Motor neuron (in vitro differentiated cells): ENCODE measurements around the gene ARID1B. TPM values are rescaled to one million over a fixed set of nuclear protein-coding genes. Genes with fewer than 3 reads are reported as not detected.
A peak's percentile ranks its signal among the peaks of the same experiment; 100 is the strongest.

ENCODE experiments used
- ATAC-seq, 8 experiments: fragments of 200-7000 bp; cut with Tn5 transposase; replicated peaks in 6 of 8; 2 replicates each; pipeline ENCODE4 v1.8.0; 2021; ENCODE audit warnings: mild to moderate bottlenecking in 8 of 8, moderate library complexity in 8 of 8
- H3K27ac ChIP-seq, 2 donors: fragments of 250-450 bp; sonication (Bioruptor Pico); 2 replicates each; pipeline ENCODE4 v1.9.0; 2021; ENCODE audit warnings: antibody characterized with exemption in 2 of 2, mild to moderate bottlenecking in 2 of 2, moderate library complexity in 1 of 2
- H3K4me1 ChIP-seq, 2 donors: fragments of 250-450 bp; sonication (Bioruptor Pico); replicated peaks in 1 of 2; 2 replicates each; pipeline ENCODE4 v1.6.1; 2021; ENCODE audit warnings: antibody characterized with exemption in 2 of 2, mild to moderate bottlenecking in 2 of 2, moderate library complexity in 1 of 2
- H3K4me3 ChIP-seq, 5 donors: fragments of 250-450 bp; sonication (Bioruptor Pico); 2 replicates each; pipeline ENCODE4 v1.9.0; 2021; ENCODE audit warnings: antibody characterized with exemption in 5 of 5, mild to moderate bottlenecking in 5 of 5, moderate library complexity in 4 of 5
- WGBS, 10 experiments: fragments of 450-650 bp; shearing (Covaris generic); methylation state at CpG; one replicate each; pipeline ENCODE4 v1.0.0; 2022; 5-methylcytosine and 5-hydroxymethylcytosine counted together
- in situ Hi-C, 9 experiments: fragments of 400-800 bp; cut with MboI; loops; one replicate each; pipeline ENCODE4 v1.15.0; 2021; ENCODE audit warnings: low sequenced_read_pairs in 9 of 9, low pct_unique_long_range_greater_than_20kb in 2 of 9; ENCODE audit not compliant: unreplicated experiment in 9 of 9
- total RNA-seq, 8 experiments: library from RNA; unstranded; fragments of 300-600 nt; gene quantifications; 2 replicates each; pipeline versions ENCODE4 v1.2.3 to v1.2.4, GENCODE V29; 2022

Gene ARID1B
- total RNA-seq, 8 experiments from 2014 or later: 35.8 to 165 (median 54.9) TPM

- 79 to 100% (median 98%) methylated on average over 2 to 4 of the region's 4 CpGs; no CpG with 5 or more reads in 4 of the 10 experiments for WGBS, 10 experiments
- Histone ChIP-seq H3K4me3 (no peak overlapping the region), H3K4me1 (peaks cover 3 to 5% of the 10 kb centered on the region in 2 donors), H3K27ac (no peak overlapping the region)
- no peak for ATAC-seq
- in situ Hi-C loops: no loop called here
Measured at GRCh38 chr6:157161912-157162311, 384.7 kb downstream of the ARID1B start.

- WGBS, 10 experiments: 40 to 100% (median 81%) methylated on average over 1 to 9 of the region's 17 CpGs; no CpG with 5 or more reads in 2 of the 10 experiments
- in situ Hi-C loops: no loop called here
- Histone ChIP-seq H3K27ac (no peak overlapping the region), H3K4me1 (peaks cover 8% of the 10 kb centered on the region in 2 donors), H3K4me3 (no peak overlapping the region)
- ATAC-seq: peak in 2 of 8 experiments; percentile 11 to 23
Measured at GRCh38 chr6:157162766-157163433, 385.7 kb downstream of the ARID1B start.

- 80 to 100% (median 100%) methylated on average over 1 to 3 of the region's 4 CpGs; no CpG with 5 or more reads in 2 of the 10 experiments for WGBS, 10 experiments
- no peak overlapping the region for H3K27ac ChIP-seq
- ATAC-seq: no peak
- no peak overlapping the region for H3K4me3 ChIP-seq
- peaks cover 15% of the 10 kb centered on the region in 2 donors for H3K4me1 ChIP-seq
- in situ Hi-C loops: no loop called here
Measured at GRCh38 chr6:157163434-157164159, 386.4 kb downstream of the ARID1B start.

- Histone ChIP-seq H3K4me1 (peaks cover 23 to 29% of the 10 kb centered on the region in 2 donors), H3K27ac (no peak overlapping the region), H3K4me3 (no peak overlapping the region)
- 100% methylated on average over 1 of the region's 1 CpG; no CpG with 5 or more reads in 4 of the 10 experiments for WGBS, 10 experiments
- in situ Hi-C loops: no loop called here
- peak in 5 of 8 experiments; percentile 56 to 86 (median 83) for ATAC-seq
Measured at GRCh38 chr6:157164972-157165371, 387.8 kb downstream of the ARID1B start.

GRCh38 chr6:157166784-157167183 lies 389.6 kb downstream of the ARID1B start:
- Histone ChIP-seq H3K4me1 (peaks cover 23 to 29% of the 10 kb centered on the region in 2 donors), H3K27ac (no peak overlapping the region), H3K4me3 (no peak overlapping the region)
- ATAC-seq: peak in 3 of 8 experiments; percentile 56 to 69 (median 60)
- in situ Hi-C loops: no loop called here
- WGBS, 10 experiments: 10 to 100% (median 81%) methylated on average over 1 to 8 of the region's 8 CpGs; no CpG with 5 or more reads in 3 of the 10 experiments

- H3K4me3 ChIP-seq: no peak overlapping the region
- H3K4me1 ChIP-seq: peaks cover 26 to 36% of the 10 kb centered on the region in 2 donors
- H3K27ac ChIP-seq: no peak overlapping the region
- peak in 3 of 8 experiments; percentile 17 to 64 (median 54) for ATAC-seq
- in situ Hi-C loops: no loop called here
- 73 to 100% (median 89%) methylated on average over 1 to 12 of the region's 12 CpGs; no CpG with 5 or more reads in 1 of the 10 experiments for WGBS, 10 experiments
Measured at GRCh38 chr6:157167837-157168236, 390.7 kb downstream of the ARID1B start.

GRCh38 chr6:157168471-157168870 lies 391.3 kb downstream of the ARID1B start:
- peak in 5 of 8 experiments; percentile 53 to 71 (median 65) for ATAC-seq
- Histone ChIP-seq H3K4me3 (no peak overlapping the region), H3K27ac (peak overlapping the region in 1 of 2 donors; percentile 35), H3K4me1 (peaks cover 27 to 39% of the 10 kb centered on the region in 2 donors)
- WGBS, 10 experiments: 27 to 96% (median 62%) methylated on average over 2 to 6 of the region's 6 CpGs; no CpG with 5 or more reads in 2 of the 10 experiments
- in situ Hi-C loops: no loop called here

- WGBS, 10 experiments: 0 to 100% (median 73%) methylated on average over 1 to 3 of the region's 3 CpGs; no CpG with 5 or more reads in 2 of the 10 experiments
- peak in 6 of 8 experiments; percentile 17 to 58 (median 34) for ATAC-seq
- peak overlapping the region in 1 of 2 donors; percentile 35 for H3K27ac ChIP-seq
- in situ Hi-C loops: no loop called here
- H3K4me3 ChIP-seq: no peak overlapping the region
- peaks cover 27 to 39% of the 10 kb centered on the region in 2 donors for H3K4me1 ChIP-seq
Measured at GRCh38 chr6:157169226-157169625, 392.0 kb downstream of the ARID1B start.

GRCh38 chr6:157169656-157170055 lies 392.5 kb downstream of the ARID1B start:
- in situ Hi-C loops: no loop called here
- Histone ChIP-seq H3K4me1 (peaks cover 27 to 39% of the 10 kb centered on the region in 2 donors), H3K4me3 (no peak overlapping the region), H3K27ac (no peak overlapping the region)
- peak in 3 of 8 experiments; percentile 41 to 73 (median 62) for ATAC-seq
- 0 to 100% (median 90%) methylated on average over 1 to 5 of the region's 5 CpGs; no CpG with 5 or more reads in 1 of the 10 experiments for WGBS, 10 experiments

GRCh38 chr6:157170535-157170934 lies 393.4 kb downstream of the ARID1B start:
- 100% methylated on average over 1 to 2 of the region's 9 CpGs; no CpG with 5 or more reads in 5 of the 10 experiments for WGBS, 10 experiments
- ATAC-seq: no peak
- no peak overlapping the region for H3K27ac ChIP-seq

GRCh38 chr6:157171801-157172200 lies 394.6 kb downstream of the ARID1B start:
- Histone ChIP-seq H3K27ac (no peak overlapping the region), H3K4me1 (peaks cover 24 to 37% of the 10 kb centered on the region in 2 donors), H3K4me3 (no peak overlapping the region)
- 0 to 100% (median 87%) methylated on average over 1 to 7 of the region's 7 CpGs; no CpG with 5 or more reads in 2 of the 10 experiments for WGBS, 10 experiments
- in situ Hi-C loops: no loop called here
- ATAC-seq: peak in 1 of 8 experiments; percentile 35

More at GRCh38 chr6:157170535-157170934, 393.4 kb downstream of the ARID1B start:
- in situ Hi-C loops: no loop called here
- Histone ChIP-seq H3K4me1 (peaks cover 24 to 37% of the 10 kb centered on the region in 2 donors), H3K4me3 (no peak overlapping the region)

- Histone ChIP-seq H3K4me3 (no peak overlapping the region), H3K4me1 (peaks cover 24 to 37% of the 10 kb centered on the region in 2 donors), H3K27ac (no peak overlapping the region)
- 17 to 90% (median 62%) methylated on average over 2 to 8 of the region's 8 CpGs; no CpG with 5 or more reads in 1 of the 10 experiments for WGBS, 10 experiments
- in situ Hi-C loops: no loop called here
- ATAC-seq: peak in 2 of 8 experiments; percentile 6 to 19
Measured at GRCh38 chr6:157172231-157172701, 395.1 kb downstream of the ARID1B start.
